BLaER1 (cell line): ENCODE measurements around the gene KCTD3.
A peak's percentile ranks its signal among the peaks of the same experiment; 100 is the strongest.

Experiments used
- H3K27ac ChIP-seq: shearing (Covaris generic); formaldehyde crosslinking; 2 replicates; pipeline ENCODE4 v1.8.1; 2022
- H3K27me3 ChIP-seq: shearing (Covaris generic); formaldehyde crosslinking; 2 replicates; pipeline ENCODE4 v1.8.1; 2022
- H3K36me3 ChIP-seq: shearing (Covaris generic); formaldehyde crosslinking; 2 replicates; pipeline ENCODE4 v1.8.1; 2022
- H3K4me1 ChIP-seq: shearing (Covaris generic); formaldehyde crosslinking; 2 replicates; pipeline ENCODE4 v1.8.1; 2022
- H3K4me2 ChIP-seq: shearing (Covaris generic); formaldehyde crosslinking; 2 replicates; pipeline ENCODE4 v1.8.1; 2022
- H3K4me3 ChIP-seq: shearing (Covaris generic); formaldehyde crosslinking; 2 replicates; pipeline ENCODE4 v1.8.1; 2022
- H3K9ac ChIP-seq: shearing (Covaris generic); formaldehyde crosslinking; 2 replicates; pipeline ENCODE4 v1.8.1; 2022
- H3K9me3 ChIP-seq: shearing (Covaris generic); formaldehyde crosslinking; 2 replicates; pipeline ENCODE4 v1.8.1; 2022
- H4K20me1 ChIP-seq: shearing (Covaris generic); formaldehyde crosslinking; 2 replicates; pipeline ENCODE4 v1.8.1; 2022
- Cebpa-rat ChIP-seq: shearing (Covaris generic); IDR thresholded peaks from 2 replicates; pipeline ENCODE4 v1.8.1; 2022

Gene KCTD3

DNA sequence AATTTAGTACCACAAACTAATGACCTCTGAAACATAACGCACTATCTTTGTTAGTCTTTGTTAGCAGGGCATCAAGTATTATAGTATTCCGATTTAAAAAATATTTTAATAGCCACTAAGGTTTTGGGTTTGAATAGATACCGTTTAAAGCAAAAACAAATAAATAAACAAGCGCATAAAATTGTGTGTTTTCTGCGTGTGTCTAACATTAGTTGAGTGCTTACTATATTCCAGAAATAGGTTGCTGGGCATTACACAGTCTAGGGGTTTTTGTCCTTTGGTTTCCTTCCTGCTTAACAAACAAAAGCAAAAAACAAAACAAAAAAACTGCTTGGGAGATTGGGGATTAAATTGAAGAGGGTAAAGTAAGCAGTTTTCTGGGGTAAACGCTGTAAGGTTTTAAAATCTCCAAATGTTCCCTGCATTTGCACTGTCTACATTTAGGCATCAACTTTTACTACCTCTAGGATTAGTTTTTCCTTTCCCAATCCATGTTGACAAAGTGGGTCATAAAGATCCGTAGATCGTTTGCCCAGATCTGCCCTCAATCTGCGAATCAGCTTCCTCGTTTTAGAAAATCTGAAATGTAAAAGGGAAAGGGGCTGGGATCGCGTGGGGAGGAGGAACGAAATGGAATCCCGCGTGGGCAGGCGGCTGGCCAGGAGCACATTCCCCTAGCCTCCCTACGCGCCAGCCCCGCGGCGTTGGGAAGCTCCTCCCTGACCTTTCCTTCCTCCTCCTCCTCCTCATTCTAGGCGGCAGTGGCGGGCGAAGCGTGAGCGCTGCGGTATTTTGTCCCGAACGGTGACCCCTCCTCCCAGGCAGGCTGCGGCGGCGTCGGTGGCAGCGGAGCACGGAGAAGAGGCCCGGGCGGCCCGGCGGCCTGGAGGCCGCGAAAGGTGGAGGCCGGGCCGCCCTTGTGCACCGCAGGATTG lies at the start of gene KCTD3:
KCTD3 (plus strand) TSS at position 749 of the 935 bp plus-strand sequence. CDS start 382 bp downstream, outside the sequence.
- Histone ChIP-seq H3K4me3 (peak within 1 kb of the TSS; percentile 95), H3K36me3 (no peaks in the 10 kb centered on the region), H3K9me3 (no peaks in the 10 kb centered on the region), H3K4me1 (peaks cover 31% of the 10 kb centered on the region), H3K27me3 (no peaks in the 10 kb centered on the region), H3K4me2 (peak within 1 kb of the TSS; percentile 69), H3K27ac (peak within 1 kb of the TSS; percentile 95), H4K20me1 (peaks cover 33% of the 10 kb centered on the region), H3K9ac (peak within 1 kb of the TSS; percentile 94)
- TF ChIP-seq Cebpa-rat, result no peak

DNA sequence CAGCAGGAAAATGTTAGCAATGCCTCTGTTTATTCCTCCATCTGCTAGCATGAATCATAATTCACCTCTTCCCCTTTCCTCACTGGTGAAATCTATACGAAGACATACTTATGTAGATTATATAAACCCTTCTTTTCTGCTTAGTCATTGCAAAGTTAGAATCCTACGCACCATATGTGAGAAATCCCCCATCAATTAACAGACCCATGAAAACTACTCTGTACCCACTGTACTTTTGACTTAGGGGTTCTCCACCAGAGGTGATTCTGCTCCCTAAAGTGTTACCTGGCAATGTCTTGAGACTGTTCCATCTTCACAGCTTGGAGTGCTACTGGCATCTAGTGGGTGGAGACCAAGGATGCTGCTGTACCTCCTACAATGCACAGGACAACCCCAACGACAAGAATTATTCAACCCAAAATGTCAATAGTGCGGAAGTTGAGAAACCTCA lies 49.6 kb upstream of the KCTD3 start:
- no peak overlapping the region for H3K9ac ChIP-seq
- no peak for TF ChIP-seq Cebpa-rat
- no peaks in the 10 kb centered on the region for H3K36me3 ChIP-seq
- no peaks in the 10 kb centered on the region for H4K20me1 ChIP-seq
- no peak overlapping the region for H3K4me2 ChIP-seq
- H3K9me3 ChIP-seq, result no peaks in the 10 kb centered on the region
- H3K4me3 ChIP-seq, result no peak overlapping the region
- H3K4me1 ChIP-seq, result no peaks in the 10 kb centered on the region
- no peaks in the 10 kb centered on the region for H3K27me3 ChIP-seq
- no peak overlapping the region for H3K27ac ChIP-seq

DNA sequence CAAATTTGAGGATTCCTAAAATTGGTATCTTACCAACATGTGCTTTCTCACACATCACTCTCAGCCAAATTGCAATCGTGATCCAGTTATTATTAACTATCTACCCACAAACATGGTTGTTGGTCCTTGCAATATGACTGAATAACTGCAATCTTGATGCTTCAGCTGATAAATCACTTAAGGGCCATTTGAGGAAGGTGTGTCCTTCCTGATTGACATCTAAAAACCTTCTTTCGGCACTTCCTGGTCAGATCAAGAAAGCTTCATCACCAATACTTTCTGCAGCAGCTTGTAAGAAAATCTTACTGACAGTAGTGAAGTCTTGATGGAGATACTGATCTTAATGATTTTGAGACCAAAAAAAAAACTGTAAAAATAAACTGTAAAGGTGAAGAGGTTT lies 48.5 kb upstream of the KCTD3 start:
- Histone ChIP-seq H3K27ac (no peak overlapping the region), H3K4me1 (no peaks in the 10 kb centered on the region), H4K20me1 (no peaks in the 10 kb centered on the region), H3K36me3 (no peaks in the 10 kb centered on the region), H3K4me2 (no peak overlapping the region), H3K4me3 (no peak overlapping the region), H3K9ac (no peak overlapping the region), H3K27me3 (no peaks in the 10 kb centered on the region), H3K9me3 (no peaks in the 10 kb centered on the region)
- no peak for TF ChIP-seq Cebpa-rat

DNA sequence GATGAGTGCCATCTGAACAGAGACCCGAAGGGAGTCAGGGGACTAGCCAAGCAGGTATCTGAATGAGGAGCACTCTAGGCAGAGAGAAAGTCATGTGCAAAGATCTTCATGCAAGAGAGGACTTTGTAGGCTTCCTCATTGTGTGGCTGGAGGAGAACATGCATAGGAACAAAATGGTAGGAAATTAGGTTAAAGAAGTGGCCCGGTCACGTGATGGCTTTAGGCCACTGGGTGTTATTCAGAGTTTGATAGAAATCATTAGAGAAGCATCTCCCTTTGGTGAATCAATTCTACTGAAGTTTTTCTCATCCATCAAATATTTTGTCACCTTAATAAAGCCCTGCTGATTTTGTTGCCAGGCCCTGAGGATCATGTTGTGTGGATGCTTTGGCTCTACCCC lies 45.8 kb upstream of the KCTD3 start:
- no peak for TF ChIP-seq Cebpa-rat
- H3K27ac ChIP-seq, result no peak overlapping the region
- no peaks in the 10 kb centered on the region for H3K4me1 ChIP-seq
- no peak overlapping the region for H3K9ac ChIP-seq
- no peaks in the 10 kb centered on the region for H3K36me3 ChIP-seq
- no peaks in the 10 kb centered on the region for H4K20me1 ChIP-seq
- H3K9me3 ChIP-seq, result no peaks in the 10 kb centered on the region
- H3K4me3 ChIP-seq, result no peak overlapping the region
- H3K27me3 ChIP-seq, result no peaks in the 10 kb centered on the region
- H3K4me2 ChIP-seq, result no peak overlapping the region

DNA sequence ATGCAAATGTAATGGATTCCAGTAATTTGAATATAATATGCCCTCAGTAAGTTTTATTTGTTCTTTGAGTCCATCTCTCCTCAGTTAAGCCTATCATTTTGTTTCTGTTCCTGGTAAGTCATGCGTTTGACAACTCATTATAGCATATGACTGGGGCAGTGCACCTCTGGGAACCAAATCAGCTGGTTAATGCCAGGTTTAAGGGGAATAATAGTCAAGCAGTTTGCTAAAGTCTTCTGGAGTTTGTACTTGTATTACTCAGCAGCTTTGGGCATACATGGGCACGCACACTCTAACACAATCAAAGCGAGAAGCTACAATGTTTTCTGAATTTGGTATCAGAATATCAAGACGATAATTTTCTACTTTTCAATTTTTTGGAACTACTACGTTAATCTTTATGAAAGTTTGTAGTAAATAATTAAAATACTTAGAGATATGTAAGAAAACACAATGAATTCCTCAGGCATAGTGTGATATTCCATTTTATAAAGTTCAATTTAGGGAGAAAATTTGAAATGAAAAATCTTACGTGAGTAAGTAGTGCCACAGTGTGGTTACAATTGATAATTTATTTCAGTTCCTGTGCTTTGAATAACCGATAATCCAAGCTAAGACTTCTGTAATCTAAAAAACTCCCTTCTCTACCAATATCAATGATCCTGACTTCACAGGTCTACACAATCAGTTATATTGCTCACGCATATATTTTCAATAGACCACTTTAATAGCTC lies 43.8 kb upstream of the KCTD3 start:
- TF ChIP-seq Cebpa-rat, result no peak
- Histone ChIP-seq H3K36me3 (no peaks in the 10 kb centered on the region), H3K4me1 (no peaks in the 10 kb centered on the region), H3K9ac (no peak overlapping the region), H3K27ac (no peak overlapping the region), H3K27me3 (no peaks in the 10 kb centered on the region), H4K20me1 (no peaks in the 10 kb centered on the region), H3K4me2 (no peak overlapping the region), H3K4me3 (no peak overlapping the region), H3K9me3 (no peaks in the 10 kb centered on the region)

DNA sequence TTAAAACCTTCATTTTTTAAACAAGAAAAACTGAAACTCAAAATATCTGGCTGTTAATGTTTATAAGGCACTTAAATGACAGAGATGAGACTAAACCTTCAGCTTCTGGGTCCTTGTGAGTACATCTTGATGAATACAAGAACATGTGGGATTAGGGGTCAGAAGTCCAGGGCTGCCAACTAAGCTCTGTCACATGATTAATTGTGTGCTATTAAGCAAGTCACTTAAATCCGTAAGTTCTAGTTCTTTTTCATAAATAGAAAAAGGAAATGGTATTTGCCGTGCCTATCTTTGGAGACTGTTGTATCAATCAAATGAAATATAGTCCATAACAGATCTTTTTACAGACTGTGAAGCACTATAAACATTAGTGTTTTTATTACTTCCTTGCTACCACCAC lies 43.2 kb upstream of the KCTD3 start:
- H3K4me1 ChIP-seq, result no peaks in the 10 kb centered on the region
- no peak overlapping the region for H3K4me3 ChIP-seq
- H3K27ac ChIP-seq, result no peak overlapping the region
- no peaks in the 10 kb centered on the region for H3K36me3 ChIP-seq
- no peaks in the 10 kb centered on the region for H3K27me3 ChIP-seq
- H4K20me1 ChIP-seq, result no peaks in the 10 kb centered on the region
- H3K4me2 ChIP-seq, result no peak overlapping the region
- no peaks in the 10 kb centered on the region for H3K9me3 ChIP-seq
- H3K9ac ChIP-seq, result no peak overlapping the region
- TF ChIP-seq Cebpa-rat, result no peak

DNA sequence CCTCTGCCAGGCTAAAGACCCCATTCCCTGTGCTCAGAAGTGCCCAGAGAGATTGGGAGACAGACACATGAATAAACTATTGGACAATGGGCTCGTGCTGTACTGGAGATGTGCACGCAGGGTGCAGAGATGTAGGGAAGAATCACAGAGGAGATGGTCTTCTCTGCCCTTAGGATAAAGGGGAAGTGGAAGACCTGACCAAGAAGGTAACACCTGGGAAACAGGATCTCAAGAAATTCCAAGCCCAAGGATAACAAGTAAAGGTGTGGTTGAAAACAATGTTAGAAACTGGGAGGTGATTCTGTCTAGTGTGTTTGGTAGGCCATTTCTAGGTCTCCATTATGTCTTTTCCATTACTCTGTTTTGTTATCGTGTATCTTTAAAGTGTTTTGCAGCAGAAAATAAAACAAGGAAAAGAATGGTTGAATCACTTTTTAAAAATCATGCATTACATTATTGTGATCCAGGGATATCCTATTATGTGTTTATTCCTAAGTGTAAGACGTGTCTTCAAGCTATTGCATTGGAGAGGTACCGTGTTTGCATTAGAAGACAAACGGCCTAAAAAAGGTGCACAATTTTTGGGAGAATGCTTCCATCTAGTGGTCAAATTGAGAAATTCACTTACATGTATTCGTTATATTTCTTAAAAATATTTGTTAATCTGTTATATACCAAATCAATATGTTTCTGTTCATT lies 40.8 kb upstream of the KCTD3 start:
- no peaks in the 10 kb centered on the region for H3K36me3 ChIP-seq
- no peaks in the 10 kb centered on the region for H3K27me3 ChIP-seq
- no peak overlapping the region for H3K4me3 ChIP-seq
- no peaks in the 10 kb centered on the region for H3K9me3 ChIP-seq
- H3K4me1 ChIP-seq, result no peaks in the 10 kb centered on the region
- no peak for TF ChIP-seq Cebpa-rat
- H3K27ac ChIP-seq, result no peak overlapping the region
- H3K4me2 ChIP-seq, result no peak overlapping the region
- H3K9ac ChIP-seq, result no peak overlapping the region
- H4K20me1 ChIP-seq, result no peaks in the 10 kb centered on the region

DNA sequence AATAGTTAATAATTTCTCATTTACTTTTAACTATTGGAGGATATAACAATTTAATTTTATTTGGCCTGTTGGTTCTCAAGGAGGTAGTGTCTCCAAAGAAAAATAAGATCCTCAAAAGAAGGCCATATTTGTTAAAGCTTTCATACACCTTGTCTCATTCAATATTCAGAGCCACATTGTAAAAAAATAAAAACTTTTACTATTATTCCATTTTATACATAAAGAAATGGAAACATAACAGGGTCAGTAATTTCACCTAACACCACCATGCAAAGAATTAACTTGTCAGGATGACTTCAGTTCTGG lies 40.3 kb upstream of the KCTD3 start:
- no peak overlapping the region for H3K4me3 ChIP-seq
- H4K20me1 ChIP-seq, result no peaks in the 10 kb centered on the region
- no peaks in the 10 kb centered on the region for H3K27me3 ChIP-seq
- H3K9ac ChIP-seq, result no peak overlapping the region
- no peaks in the 10 kb centered on the region for H3K36me3 ChIP-seq
- TF ChIP-seq Cebpa-rat, result no peak
- H3K4me1 ChIP-seq, result no peaks in the 10 kb centered on the region
- no peak overlapping the region for H3K27ac ChIP-seq
- no peak overlapping the region for H3K4me2 ChIP-seq
- H3K9me3 ChIP-seq, result peaks cover 2% of the 10 kb centered on the region; the same call in 1 of the 2 replicates

DNA sequence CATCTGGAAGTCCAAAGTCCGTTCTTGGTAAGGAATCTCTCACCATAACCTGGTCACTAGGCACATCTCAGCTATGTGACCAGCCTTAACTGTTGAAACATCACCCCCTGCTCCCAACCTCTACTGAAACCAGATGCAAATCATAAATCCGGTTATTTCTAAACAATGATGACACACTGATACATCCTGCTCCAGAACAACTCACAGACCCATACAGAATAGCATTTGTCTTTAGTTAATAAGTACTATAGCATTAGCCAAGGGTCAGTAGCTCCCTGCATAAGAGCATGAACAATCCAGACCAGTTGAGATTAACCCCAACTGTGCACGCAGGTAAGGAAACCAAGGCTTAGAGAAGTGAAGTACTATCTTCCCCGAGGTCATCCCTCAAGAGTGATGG lies 38.0 kb upstream of the KCTD3 start:
- H3K27me3 ChIP-seq, result no peaks in the 10 kb centered on the region
- no peaks in the 10 kb centered on the region for H4K20me1 ChIP-seq
- no peak overlapping the region for H3K9ac ChIP-seq
- no peaks in the 10 kb centered on the region for H3K4me1 ChIP-seq
- no peaks in the 10 kb centered on the region for H3K36me3 ChIP-seq
- H3K27ac ChIP-seq, result no peak overlapping the region
- no peak for TF ChIP-seq Cebpa-rat
- H3K4me3 ChIP-seq, result no peak overlapping the region
- peaks cover 13% of the 10 kb centered on the region for H3K9me3 ChIP-seq
- H3K4me2 ChIP-seq, result no peak overlapping the region

DNA sequence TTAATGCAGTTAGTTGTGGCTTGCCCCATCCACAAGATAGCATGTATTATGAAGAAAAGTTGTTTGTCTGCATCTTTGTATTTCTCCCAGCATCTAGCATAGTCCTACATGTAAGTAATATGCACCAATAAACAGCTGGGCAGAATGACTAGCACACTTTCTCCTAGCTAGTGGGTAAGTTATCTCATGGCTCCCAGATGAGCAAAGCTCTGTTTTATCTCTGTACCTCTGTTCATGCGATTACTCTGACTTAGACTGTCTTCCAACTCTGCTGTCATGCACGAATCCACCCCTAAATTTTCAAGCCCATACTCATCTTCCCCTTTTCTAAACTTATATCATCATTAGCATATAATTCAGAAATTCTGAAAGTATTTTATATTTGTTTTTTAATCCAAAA lies 37.5 kb upstream of the KCTD3 start:
- no peak overlapping the region for H3K27ac ChIP-seq
- H3K4me1 ChIP-seq, result no peaks in the 10 kb centered on the region
- H3K36me3 ChIP-seq, result no peaks in the 10 kb centered on the region
- peaks cover 13% of the 10 kb centered on the region for H3K9me3 ChIP-seq
- no peak overlapping the region for H3K4me2 ChIP-seq
- no peaks in the 10 kb centered on the region for H3K27me3 ChIP-seq
- H3K9ac ChIP-seq, result no peak overlapping the region
- no peak overlapping the region for H3K4me3 ChIP-seq
- TF ChIP-seq Cebpa-rat, result no peak
- no peaks in the 10 kb centered on the region for H4K20me1 ChIP-seq
